ENCODE results near the gene HECTD2.
"Not testable (repeated sequence)": the region's sequence is repeated elsewhere in the genome, so short reads cannot be mapped to it uniquely, and the experiment has no call there.

Gene HECTD2

DNA sequence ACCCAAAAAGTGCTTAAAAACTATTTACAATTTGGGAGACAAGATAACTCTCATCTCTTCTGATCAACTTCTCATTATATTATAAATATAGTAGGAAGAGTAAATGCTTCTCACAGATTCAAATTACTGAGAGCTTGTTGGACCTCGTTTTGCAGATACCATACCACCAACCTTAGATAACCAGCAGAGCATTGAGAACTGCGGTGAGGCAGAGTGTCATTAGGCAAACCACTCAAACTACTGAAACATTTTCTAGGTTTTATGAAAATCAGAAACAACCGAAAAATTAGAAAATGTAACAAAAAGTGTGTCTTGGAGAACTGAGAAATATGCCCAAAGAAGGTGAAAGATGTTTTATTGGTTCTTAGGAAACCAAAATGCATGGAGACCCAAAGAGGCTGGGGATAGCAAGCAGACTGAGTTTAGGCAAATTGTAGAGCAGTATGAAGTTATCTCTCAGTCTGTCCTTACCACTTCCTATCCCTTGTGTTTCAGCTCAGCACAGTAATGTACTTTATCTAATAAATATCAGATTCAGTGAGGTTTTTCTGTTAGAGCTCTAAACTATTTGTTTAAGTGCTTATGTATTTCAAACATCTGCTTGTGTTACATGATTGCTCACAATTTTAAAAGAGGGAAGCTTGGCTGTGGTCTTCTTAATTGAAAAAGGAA is 77.9 kb downstream of the HECTD2 start:
- DNase-seq, result no peak

DNA sequence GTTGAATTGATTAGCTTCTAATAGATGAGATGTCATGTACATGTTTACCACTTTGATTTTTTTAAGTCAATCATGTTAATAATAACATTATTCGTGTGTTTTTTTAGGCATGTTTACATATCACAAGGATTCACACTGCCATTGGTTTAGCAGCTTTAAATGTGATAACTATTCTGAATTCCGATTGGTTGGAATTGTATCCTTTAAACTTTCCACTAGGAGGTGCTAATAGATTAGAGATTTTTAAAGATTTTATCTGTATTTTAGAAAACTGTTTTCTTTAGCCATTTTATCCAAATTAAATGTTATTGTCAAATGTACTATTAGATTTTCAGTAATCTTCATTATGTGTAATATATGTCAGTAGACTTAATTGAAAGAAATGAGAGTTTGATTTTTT is 83.2 kb downstream of the HECTD2 start:
- no peak for DNase-seq

DNA sequence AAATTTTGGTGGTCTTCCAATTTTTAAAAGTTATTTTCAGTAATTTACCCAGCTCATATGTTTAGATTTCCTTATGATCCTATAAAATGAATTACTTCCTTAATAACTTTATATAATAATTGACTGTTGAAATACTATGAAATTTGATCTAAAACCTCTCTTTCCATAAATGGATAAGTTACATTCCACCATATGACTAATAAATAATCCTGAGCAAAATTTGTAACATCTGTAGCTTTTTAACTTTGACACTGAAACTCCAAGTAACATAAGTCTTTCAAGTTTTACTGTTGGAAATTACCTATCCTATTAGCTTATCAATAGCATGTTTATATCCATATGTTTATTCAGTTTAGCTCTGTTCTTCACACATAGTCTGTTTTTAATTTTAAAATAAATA is 85.3 kb downstream of the HECTD2 start:
- DNase-seq, result no peak

DNA sequence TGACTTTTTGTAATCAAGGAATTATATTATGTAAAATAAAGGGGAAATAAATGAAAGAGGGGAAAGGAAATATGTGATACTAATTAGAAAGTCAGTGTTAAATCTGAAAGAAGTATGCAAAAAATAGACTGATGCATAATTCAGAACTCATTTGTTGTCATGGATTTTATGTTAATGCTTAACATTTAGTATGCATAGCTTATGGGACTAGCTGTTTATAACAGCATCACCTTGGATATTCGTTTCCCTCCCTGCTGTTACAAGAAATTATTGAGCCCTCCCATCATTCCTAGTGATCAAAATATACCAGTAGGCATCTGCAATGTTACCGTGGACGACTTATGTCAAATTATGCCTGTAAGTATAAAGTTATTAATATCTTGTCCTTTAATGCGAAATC is 85.9 kb downstream of the HECTD2 start:
- DNase-seq, result no peak

DNA sequence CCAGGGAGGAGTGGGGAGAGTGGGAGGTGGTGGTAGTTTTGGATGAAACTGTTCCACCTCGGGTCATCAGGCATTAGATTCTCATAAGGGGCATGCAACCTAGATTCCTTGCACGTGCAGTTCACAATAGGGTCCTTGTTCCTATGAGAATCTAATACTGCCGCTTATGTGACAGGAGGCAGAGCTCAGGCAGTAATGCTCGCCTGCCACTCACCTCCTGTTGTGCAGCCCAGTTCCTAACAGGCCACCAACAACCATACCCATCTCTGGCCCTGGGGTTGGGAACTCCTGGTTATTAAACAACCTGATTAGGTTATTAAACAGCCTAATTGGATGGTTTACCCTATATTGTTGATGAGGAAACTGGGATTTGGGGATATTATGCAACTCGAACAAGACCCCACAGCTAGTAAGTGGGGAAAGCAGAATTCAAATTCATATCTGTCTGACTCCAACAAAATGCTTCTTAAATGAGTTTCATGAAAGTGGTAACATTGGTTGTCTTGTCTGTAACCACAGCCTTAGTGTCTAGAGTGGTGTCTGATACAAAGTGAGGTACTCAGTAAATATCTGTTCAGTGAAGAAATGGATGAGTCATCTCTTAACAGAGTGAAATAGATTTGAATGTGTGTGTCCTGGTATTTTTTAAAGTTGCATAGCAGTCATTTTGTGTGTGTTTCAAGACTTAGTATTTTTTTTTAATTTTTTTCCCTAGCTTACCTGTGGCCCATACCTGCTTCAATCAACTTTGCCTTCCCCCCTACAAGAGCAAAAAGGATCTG is 101.6 kb downstream of the HECTD2 start:
- DNase-seq, result peak; percentile 55

DNA sequence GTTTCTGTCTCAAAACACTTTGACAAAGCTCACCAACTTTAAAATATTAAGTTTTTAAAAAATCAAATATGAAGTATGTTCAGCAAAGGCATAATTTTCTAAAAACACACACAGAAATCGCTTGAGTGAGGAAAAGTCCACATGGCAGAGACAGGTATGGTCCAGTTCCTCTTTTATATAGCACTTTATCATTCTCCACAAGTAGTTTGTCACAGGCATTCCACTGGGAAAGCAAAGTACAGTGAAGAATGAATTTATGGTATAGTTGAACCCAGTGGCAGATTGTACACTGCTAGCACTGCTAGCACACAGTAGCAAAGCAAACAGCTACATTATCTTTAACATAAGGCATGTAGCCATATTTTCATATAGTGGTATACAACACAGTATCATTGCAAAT is 102.3 kb downstream of the HECTD2 start:
- DNase-seq, result no peak

DNA sequence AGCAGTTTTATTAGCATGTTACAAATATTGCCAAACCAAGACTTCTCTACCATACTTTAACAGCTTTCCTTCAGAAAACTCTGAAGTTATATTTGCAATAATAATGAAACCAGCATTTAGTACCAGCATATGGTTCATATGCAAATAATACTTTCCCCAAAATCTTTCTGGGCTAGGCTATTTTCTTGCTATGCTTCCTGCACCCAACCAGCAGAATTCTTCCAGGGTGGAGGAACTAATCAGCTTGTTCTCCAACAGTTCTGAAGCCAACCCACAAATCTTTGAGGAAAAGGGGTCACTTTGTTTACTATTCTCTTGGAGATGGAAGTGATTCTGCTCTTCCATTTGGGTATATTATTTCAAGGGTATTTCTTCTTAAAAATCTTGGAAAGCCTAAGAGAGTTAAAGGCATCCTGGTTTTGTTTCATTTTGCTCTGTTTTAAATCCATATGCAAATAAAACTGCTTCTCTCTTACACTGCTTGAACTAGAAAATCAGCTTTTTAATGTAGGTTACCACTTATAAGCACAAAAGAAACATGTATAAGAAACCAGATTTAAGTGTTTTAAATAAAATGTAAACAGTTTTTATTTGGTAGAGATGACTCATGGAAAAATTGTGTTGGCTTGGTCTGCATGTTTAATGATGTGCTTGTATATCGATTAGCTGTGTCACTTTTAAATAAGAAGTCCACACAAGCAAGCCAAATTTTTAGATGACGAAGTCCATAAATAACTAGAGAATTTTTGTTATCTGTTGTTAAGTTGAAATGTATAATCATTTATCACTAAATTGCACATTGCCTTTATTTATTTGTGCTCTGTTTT is 103.7 kb downstream of the HECTD2 start:
- DNase-seq, result no peak

DNA sequence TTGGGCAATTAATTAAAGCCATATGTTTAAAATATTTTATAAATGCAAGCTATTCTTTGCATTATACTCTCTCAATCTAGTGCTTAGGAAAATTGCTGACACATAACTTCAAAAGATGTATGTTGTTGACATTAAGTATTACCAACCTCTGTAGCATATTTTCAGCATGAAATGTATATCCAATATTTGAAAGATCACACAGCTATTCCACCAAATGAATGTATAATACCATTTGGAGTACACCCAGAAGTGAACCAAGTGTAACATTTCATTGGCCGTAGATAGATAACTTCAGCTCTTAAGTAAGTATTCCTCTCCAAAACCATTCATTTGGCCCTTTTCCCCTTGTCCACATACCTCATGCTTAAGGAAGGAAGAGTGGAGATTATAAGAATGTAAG is 104.6 kb downstream of the HECTD2 start:
- no peak for DNase-seq

DNA sequence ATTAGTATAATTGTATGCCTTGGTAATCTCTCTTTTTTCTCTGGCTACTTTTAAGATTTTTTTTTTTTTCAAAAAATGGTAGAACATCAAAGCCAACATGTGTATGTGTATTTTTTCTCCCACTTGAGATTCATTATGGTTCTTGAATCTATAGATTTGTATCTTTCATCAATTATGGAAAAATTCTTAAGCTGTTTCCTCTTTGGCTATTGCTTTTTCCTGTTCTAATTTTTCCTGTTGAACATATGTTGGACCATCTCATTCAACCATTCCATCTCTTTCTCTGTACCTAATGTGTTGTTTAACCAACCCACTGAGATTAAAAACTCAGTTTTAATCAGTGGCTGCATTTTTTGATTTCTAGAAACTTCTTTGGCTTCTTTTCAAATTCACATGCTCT is 107.2 kb downstream of the HECTD2 start:
- DNase-seq, result no peak

DNA sequence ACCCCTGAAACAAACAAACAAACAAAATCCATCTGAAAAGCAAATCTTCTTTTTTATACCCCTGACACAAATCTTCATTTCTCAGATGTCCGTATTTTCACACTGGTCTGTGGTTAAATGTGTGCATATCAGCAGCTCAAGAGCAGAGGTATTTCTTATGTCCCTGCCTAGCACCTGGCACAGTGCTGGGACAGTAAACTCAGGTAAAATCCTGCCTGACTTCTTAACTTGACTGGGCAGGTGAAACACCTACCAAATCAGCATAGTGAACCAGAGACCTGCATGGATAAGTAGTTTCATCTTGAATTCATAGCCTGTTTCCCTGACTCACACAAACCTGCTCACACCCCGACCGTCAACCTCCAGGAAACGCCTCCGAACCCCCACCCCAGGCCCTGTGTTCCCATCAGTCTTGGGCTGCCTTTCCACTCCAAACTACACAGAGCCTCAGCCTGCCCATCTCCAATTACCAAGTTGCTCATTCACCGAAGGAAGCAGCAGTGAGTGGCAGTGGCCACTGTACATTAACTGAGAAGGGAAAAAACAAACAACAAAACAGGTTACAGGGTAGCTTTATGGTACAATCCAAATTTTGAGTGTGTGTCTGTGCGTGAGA is 109.9 kb downstream of the HECTD2 start:
- DNase-seq, result no peak

DNA sequence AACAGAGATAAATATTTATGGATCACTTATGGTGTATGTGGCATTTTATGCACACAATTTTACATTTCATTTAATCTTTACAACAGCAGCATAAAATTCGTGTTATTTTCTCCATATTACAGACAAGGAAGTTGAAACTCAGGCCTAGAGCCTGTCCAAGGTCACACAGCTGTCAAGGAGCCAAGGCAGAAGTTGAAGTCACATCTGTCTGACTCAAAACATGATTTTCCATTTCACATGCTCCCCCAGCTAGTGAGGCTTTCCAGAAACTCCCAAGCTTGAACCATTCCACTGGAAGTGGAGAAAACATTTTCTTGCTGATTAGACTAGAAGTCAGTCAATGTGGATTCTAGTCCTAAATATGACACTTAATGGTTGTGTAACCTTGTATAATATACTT is 110.5 kb downstream of the HECTD2 start:
- no peak for DNase-seq

DNA sequence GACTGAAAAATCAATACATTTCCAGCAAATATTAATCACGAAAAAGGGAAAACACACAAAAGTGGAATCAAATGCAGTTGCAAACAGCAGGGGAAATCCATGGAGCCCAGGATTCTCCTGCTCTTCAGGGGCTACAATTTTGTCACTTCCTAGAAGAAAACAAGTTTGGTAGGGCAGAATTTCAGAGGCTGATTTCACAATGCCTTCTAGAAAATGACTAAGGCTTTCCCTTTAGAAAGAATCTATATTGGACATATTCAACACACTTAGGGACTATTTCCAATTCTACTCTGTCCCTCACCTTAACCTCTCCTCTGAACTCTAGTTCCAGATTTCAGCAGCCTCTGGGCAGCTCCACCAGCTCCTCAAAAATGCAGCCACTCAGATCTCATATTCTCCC is 111.3 kb downstream of the HECTD2 start:
- DNase-seq, result no peak

DNA sequence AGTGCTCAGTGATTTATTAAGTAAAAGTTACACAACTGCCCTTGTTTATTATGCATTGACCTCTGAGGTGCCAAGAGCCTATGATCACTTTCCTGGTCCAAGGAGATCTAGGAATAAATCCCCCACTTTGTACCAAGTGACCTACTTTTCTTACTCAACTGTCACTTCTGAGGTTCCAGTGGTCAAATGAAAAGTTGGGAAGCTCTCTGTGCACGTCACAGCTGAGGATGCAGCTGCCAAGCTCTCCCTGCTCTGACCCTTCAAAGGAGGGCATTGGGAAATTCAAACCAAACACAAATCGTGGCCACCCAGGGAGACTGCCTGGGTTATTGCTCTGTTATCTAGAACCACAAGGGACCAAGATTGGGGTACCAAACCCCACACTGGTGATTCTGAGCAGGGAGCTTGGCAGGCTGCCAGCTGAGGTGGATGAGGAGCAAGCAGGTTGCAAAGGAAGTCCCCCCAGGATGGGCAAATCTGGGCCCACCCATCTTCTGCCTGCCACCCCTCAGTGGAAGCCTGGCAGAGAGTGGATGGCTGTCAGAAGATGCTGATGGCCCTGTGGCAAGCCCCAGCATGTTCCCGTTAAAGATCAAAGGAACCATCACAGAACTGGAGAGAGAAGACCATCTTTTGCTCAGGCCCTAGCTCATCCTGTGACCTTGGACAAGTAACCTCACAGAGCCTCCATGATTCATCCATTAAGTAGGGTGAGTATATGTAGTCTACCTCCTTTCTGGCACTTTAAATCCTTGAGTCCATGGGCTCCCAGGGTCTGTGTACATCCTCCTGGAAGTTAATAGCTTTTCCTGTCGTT is 116.0 kb downstream of the HECTD2 start:
- no peak for DNase-seq

DNA sequence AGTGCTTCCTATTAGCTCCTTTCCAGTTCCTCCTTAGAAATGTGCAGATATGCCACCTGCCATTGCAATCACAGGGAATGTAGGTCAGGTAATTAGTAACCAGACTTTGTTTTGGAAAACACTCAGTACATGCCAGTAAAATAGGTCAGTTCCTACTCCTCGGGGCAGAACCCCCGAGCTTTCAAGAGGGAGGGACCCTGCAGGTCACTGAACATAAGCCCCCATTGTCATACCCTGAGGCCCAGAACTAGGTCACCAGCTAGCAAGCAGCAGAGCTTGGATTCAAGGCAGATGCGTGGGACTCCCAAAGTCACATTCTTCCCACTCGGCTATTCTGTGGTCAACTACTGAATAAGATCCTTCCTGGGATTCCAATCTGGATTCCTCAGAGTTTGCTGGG is 117.9 kb downstream of the HECTD2 start:
- DNase-seq, result no peak

DNA sequence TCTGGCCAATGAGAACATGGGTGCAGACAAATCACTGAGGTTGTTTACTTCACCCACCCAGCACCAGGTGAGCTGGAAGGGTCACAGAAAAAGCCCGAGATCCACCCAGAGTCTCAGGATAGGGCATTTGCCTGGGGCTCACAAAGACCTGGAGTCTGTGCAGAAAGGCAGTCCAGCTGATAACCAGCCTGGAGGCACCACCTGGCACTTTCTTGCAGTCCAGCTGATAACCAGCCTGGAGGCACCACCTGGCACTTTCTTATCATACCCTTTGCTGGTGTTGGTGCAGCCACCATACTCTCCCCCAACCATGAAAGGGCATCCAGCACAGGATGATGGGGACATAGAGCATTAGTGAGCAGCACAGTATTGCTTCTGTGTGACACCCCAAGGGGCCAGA is 118.6 kb downstream of the HECTD2 start:
- no peak for DNase-seq

DNA sequence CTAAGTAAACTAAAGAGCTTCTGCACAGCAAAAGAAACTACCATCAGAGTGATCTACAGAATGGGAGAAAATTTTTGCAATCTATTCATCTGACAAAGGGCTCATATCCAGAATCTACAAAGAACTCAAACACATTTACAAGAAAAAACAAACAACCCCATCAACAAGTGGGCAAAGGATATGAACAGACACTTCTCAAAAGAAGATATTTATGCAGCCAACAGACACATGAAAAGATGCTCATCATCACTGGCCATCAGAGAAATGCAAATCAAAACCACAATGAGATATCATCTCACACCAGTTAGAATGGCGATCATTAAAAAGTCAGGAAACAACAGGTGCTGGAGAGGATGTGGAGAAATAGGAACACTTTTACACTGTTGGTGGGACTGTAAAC is 124.6 kb downstream of the HECTD2 start:
- not testable (repeated sequence) for DNase-seq

DNA sequence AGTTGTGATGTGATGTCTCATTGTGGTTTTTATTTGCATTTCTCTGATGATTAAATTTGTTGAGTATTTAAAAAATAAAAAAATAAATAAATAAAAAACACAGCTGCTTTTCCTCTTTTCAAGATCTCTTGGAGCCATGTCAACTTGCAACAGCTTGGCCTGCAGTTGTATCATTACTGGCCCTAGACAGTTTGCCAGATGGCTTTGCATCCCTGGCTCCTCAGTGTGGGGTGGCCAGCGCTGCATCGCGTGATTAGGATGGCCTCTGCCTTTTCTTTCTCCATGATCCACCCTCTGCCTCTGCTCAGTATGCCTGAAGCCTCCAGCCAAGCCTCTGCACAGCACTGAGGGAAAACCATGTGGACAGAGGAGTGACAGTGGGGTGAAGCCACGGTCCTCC is 126.0 kb downstream of the HECTD2 start:
- no peak for DNase-seq

DNA sequence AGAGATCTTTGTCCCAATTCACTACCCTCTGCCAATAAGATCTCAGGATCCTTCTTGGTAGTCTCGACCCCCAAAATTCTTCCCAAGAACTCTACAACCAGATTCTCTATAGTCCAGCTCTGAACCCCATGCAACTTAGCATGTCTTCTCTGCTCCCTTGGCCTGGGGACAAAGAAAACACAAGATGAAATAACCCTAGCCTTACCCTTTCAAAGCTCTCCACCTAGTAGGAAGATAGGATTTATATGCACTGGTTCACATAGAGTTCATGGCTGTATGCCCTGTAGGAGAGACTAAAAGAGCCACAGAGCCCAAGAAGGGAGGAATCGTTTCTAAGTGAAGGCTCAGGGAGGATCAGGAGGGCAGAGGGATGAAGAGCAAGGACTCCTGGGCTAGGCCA is 126.6 kb downstream of the HECTD2 start:
- no peak for DNase-seq

DNA sequence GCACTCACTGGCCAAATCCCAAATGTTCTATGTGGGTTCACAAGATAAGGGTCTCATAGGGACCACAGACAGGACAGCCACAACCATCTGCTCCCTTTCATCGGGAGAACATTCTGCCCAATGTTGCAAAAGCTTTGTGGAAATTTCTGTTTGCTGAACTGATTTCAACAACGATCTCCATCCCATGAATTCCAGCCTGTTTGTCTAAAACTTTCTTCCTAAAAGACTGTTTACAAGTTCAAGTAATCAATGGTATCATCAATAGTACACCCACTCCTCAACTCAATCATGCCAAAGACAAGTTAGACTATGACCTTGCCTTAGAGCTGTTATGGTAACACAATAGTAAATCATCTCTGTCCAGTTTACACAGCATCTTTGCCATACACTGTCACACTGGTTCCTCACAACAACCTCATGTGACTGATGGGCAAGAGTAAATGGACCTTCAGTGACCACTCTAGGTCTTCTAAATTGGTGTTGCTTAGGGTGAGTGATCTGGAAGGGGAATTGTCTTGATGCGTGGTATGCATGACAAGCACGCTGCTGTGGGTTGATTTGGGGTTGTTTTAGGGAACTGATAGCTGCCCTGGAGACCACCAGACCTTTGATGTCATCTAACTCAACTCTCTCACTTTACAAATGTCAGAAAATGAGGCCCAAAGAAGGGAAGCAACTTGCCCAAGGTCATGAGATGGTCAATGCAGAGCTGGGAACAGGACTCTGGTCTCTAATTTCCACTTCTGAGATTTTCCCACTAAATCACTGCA is 127.7 kb downstream of the HECTD2 start:
- DNase-seq, result no peak

DNA sequence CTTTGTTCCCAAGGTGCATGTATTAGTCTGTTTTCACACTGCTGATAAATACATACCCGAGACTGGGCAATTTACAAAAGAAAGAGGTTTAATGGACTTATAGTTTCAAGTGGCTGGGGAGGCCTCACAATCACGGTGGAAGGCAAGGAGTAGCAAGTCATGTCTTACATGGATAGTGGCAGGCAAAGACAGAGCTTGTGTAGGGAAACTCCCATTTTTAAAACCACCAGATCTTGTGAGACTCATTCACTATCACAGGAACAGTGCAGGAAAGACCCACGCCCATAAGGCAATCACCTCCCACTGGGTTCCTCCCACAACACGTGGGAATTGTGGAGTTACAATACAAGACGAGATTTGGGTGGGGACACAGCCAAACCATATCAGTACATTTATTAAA is 129.8 kb downstream of the HECTD2 start:
- no peak for DNase-seq

DNA sequence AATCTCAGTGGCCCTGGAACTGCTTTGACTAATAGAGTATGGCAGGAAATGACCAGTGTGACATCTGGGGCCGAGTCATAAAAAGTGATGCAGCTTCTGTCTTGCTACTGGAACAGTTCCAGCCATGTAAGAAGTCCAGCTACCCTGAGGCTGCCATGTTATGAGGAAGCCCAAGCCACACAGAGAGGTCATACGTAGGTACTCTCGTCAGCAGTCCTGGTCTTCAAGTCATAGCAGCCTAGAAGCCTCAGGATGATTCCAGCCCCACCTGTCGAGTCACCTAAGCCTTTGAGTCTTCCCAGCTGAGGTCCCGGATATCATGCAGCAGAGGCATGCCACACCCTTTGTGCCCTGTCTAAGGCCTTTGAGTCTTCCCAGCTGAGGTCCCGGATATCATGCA is 130.6 kb downstream of the HECTD2 start:
- no peak for DNase-seq

DNA sequence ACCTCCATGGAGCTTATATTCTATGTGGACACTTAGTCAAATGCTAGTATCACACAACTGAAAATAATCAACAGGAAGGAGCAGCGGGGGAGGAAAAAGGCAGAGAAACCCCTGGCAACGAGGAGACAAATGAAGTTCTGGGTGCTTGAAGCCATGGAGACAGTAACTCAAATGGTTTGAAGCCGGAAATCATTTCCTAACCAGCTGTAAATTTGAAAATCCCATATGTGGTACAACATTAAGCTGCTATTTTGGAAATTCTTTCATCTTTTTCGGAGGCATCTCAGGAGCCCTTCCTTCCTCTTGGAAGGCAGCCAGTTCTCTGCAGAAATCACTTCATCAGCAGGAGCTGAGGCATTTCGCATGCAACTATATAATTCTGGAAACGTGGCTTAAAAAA is 131.3 kb downstream of the HECTD2 start:
- no peak for DNase-seq
